OCI-LY7 (cell line): ENCODE results near the gene FSIP1. TPM values are rescaled to one million over a fixed set of nuclear protein-coding genes. Genes with fewer than 3 reads are reported as not detected.

Experiments used
- BruUV-seq: library from RNA; stranded (reverse); fragments of 400-500 nt; replicated peaks from 2 replicates; lab custom pipeline; 2021; lab: Mats Ljungman, UMichigan
- CTCF ChIA-PET: fragments of 300-600 bp; sonication (Branson Sonifier 250); formaldehyde crosslinking; loops from one replicate; lab custom pipeline; 2022; ENCODE audit warnings: antibody characterized with exemption; ENCODE audit not compliant: unreplicated experiment; lab: Charles Lee
- POLR2A ChIA-PET: fragments of 300-600 bp; sonication (Branson Sonifier 250); formaldehyde crosslinking; loops from one replicate; lab custom pipeline; 2022; ENCODE audit warnings: antibody characterized with exemption; lab: Charles Lee
- DNase-seq: peaks from one replicate; pipeline ENCODE4 v3.0.0-alpha.2; 2015; ENCODE audit warnings: low spot score
- H2AFZ ChIP-seq: fragments of 200-600 bp; sonication (generic), shearing (Covaris generic); 2 replicates; pipeline ENCODE4 v1.6.1; 2014; ENCODE audit warnings: mild to moderate bottlenecking, antibody characterized with exemption, low read length, moderate library complexity
- H3K27ac ChIP-seq: fragments of 200-600 bp; sonication (generic); 2 replicates; pipeline ENCODE4 v1.5.1; 2014; ENCODE audit warnings: mixed run types, low read depth, mild to moderate bottlenecking, moderate library complexity, low read length, inconsistent platforms; ENCODE audit not compliant: poor library complexity, severe bottlenecking
- H3K36me3 ChIP-seq: fragments of 200-600 bp; sonication (generic); 2 replicates; pipeline ENCODE4 v1.6.1; 2014; ENCODE audit warnings: mild to moderate bottlenecking, antibody characterized with exemption, low read length, moderate library complexity, mixed read lengths; ENCODE audit not compliant: insufficient read depth
- H3K4me1 ChIP-seq: fragments of 200-600 bp; sonication (generic); 2 replicates; pipeline ENCODE4 v1.5.1; 2014; ENCODE audit warnings: mild to moderate bottlenecking, low read length; ENCODE audit not compliant: insufficient read depth, poor library complexity, severe bottlenecking
- H3K4me2 ChIP-seq: fragments of 200-600 bp; sonication (generic); 2 replicates; pipeline ENCODE4 v1.6.1; 2014; ENCODE audit warnings: mild to moderate bottlenecking, low read length
- H3K4me3 ChIP-seq: fragments of 200-600 bp; sonication (generic); 2 replicates; pipeline ENCODE4 v1.5.1; 2014; ENCODE audit warnings: mild to moderate bottlenecking, low read depth, low read length; ENCODE audit not compliant: poor library complexity, severe bottlenecking
- H3K79me2 ChIP-seq: fragments of 200-600 bp; sonication (generic); 2 replicates; pipeline ENCODE4 v1.6.1; 2016; ENCODE audit warnings: low read depth, mild to moderate bottlenecking, low read length, moderate library complexity, mixed read lengths; ENCODE audit not compliant: insufficient read depth
- H3K9me2 ChIP-seq: fragments of 200-600 bp; sonication (generic); 2 replicates; pipeline ENCODE4 v1.6.1; 2016; ENCODE audit warnings: mild to moderate bottlenecking, low read length, mixed read lengths; ENCODE audit not compliant: insufficient read depth
- H3K9me3 ChIP-seq: fragments of 200-600 bp; sonication (generic); 2 replicates; pipeline ENCODE4 v1.6.1; 2014; ENCODE audit warnings: mild to moderate bottlenecking, mixed run types, low read length, mixed read lengths
- H4K20me1 ChIP-seq: fragments of 200-600 bp; sonication (generic); 2 replicates; pipeline ENCODE4 v1.6.1; 2014; ENCODE audit warnings: mild to moderate bottlenecking, antibody characterized with exemption, low read length, moderate library complexity, mixed read lengths; ENCODE audit not compliant: insufficient read depth
- CTCF ChIP-seq: fragments of 200-600 bp; sonication (generic); conservative IDR thresholded peaks from 2 replicates; pipeline ENCODE4 v1.5.1; 2014; ENCODE audit warnings: mild to moderate bottlenecking, antibody characterized with exemption, low read length, moderate library complexity, mixed read lengths
- EZH2phosphoT487 ChIP-seq: fragments of 200-600 bp; sonication (generic); IDR thresholded peaks from 2 replicates; pipeline ENCODE4 v1.6.1; 2018; ENCODE audit warnings: low read depth, borderline replicate concordance, mild to moderate bottlenecking, mixed run types, antibody characterized with exemption, low read length, moderate library complexity, mixed read lengths
- intact Hi-C: fragments of 100-400 bp; cut with micrococcal nuclease; formaldehyde crosslinking; loops from one replicate; pipeline ENCODE4 v1.10.0; 2022; ENCODE audit not compliant: unreplicated experiment
- total RNA-seq, 2 experiments: library from RNA; depleted of rRNA in 1 of 2; stranded (reverse); fragments of >200 nt in 1 of 2; shearing (Covaris generic) in 1 of 2; gene quantifications; 2 replicates each; pipeline ENCODE4 v1.2.3, GENCODE V29; 2014 to 2022

Gene FSIP1
- total RNA-seq, 2 experiments from 2014 or later = 0.28 to 0.65 TPM

- Histone ChIP-seq H3K9me2 (no peaks in the 10 kb centered on the region), H3K4me3 (no peak overlapping the region), H3K27ac (no peak overlapping the region), H4K20me1 (no peaks in the 10 kb centered on the region), H3K4me1 (no peaks in the 10 kb centered on the region), H3K4me2 (no peak overlapping the region), H3K9me3 (no peaks in the 10 kb centered on the region), H3K36me3 (no peaks in the 10 kb centered on the region), H3K79me2 (no peaks in the 10 kb centered on the region), H2AFZ (no peak overlapping the region)
- intact Hi-C loops = no loop called here
- ChIA-PET CTCF (interaction anchor here (0.6 kb wide), 1 partner anchor 54 kb away, joined by 3 read pairs; no protein-coding TSS in a partner anchor), POLR2A (no interaction called here)
- no peak for DNase-seq
- BruUV-seq = no TSS peak
- TF ChIP-seq CTCF (no peak), EZH2phosphoT487 (no peak)
Measured at GRCh38 chr15:39820050-39820602, 37.5 kb upstream of the FSIP1 start.

- H3K4me2 ChIP-seq = no peak overlapping the region
- no peak for DNase-seq
- no peaks in the 10 kb centered on the region for H4K20me1 ChIP-seq
- no TSS peak for BruUV-seq
- no peaks in the 10 kb centered on the region for H3K36me3 ChIP-seq
- no peak overlapping the region for H2AFZ ChIP-seq
- ChIA-PET POLR2A (no interaction called here), CTCF (no interaction called here)
- no peaks in the 10 kb centered on the region for H3K79me2 ChIP-seq
- no peak overlapping the region for H3K27ac ChIP-seq
- H3K4me1 ChIP-seq = no peaks in the 10 kb centered on the region
- H3K4me3 ChIP-seq = no peak overlapping the region
- no peaks in the 10 kb centered on the region for H3K9me3 ChIP-seq
- TF ChIP-seq CTCF (no peak), EZH2phosphoT487 (no peak)
- intact Hi-C loops = no loop called here
- no peaks in the 10 kb centered on the region for H3K9me2 ChIP-seq
Measured at GRCh38 chr15:39819533-39819932, 36.9 kb upstream of the FSIP1 start.

GRCh38 chr15:39817892-39818291, 35.3 kb upstream of the FSIP1 start:
- CTCF ChIA-PET = no interaction called here
- intact Hi-C loops = no loop called here
- no peak for DNase-seq

More at GRCh38 chr15:39817892-39818291, 35.3 kb upstream of the FSIP1 start:
- H3K9me2 ChIP-seq = no peaks in the 10 kb centered on the region
- H3K4me3 ChIP-seq = no peak overlapping the region
- no peak overlapping the region for H2AFZ ChIP-seq
- no peaks in the 10 kb centered on the region for H4K20me1 ChIP-seq
- BruUV-seq = no TSS peak
- no peaks in the 10 kb centered on the region for H3K79me2 ChIP-seq
- H3K36me3 ChIP-seq = no peaks in the 10 kb centered on the region
- H3K9me3 ChIP-seq = no peaks in the 10 kb centered on the region
- POLR2A ChIA-PET = interaction anchor here (1.1 kb wide), 1 partner anchor 31 kb away, joined by 3 read pairs; no protein-coding TSS in a partner anchor
- no peaks in the 10 kb centered on the region for H3K4me1 ChIP-seq
- TF ChIP-seq EZH2phosphoT487 = no peak
- TF ChIP-seq CTCF = no peak
- H3K27ac ChIP-seq = no peak overlapping the region
- H3K4me2 ChIP-seq = no peak overlapping the region
